Right lobe of liver (tissue), 6 donors: ENCODE measurements around the gene DUSP14. TPM values are rescaled to one million over a fixed set of nuclear protein-coding genes. Genes with fewer than 3 reads are reported as not detected.

ENCODE experiments used
- ATAC-seq, 4 donors: fragments of 200-7000 bp; cut with Tn5 transposase; one replicate each; pipeline ENCODE4 v1.9.1; 2020; ENCODE audit warnings: mild to moderate bottlenecking in 4 of 4, moderate library complexity in 4 of 4
- DNase-seq, 3 donors: peaks; one replicate each; pipeline ENCODE4 v3.0.0-alpha.2; 2020
- H3K27ac ChIP-seq, 3 donors: fragments of 200-600 bp; one replicate each; pipeline ENCODE4 v1.8.0; 2022
- H3K27me3 ChIP-seq, 2 donors: fragments of 200-600 bp; one replicate each; pipeline ENCODE4 v1.8.0; 2022
- H3K36me3 ChIP-seq, 4 donors: fragments of 200-600 bp; sonication (generic) in 1 of 4; one replicate each; pipeline versions ENCODE4 v1.5.1 to v1.8.0; 2017 to 2022; ENCODE audit warnings: control low read depth in 1 of 4
- H3K4me1 ChIP-seq, 4 donors: fragments of 200-600 bp; sonication (generic) in 1 of 4; one replicate each; pipeline versions ENCODE4 v1.5.1 to v1.8.0; 2017 to 2022; ENCODE audit warnings: control low read depth in 1 of 4
- H3K4me3 ChIP-seq, 3 donors: fragments of 200-600 bp; one replicate each; pipeline ENCODE4 v1.8.0; 2022
- H3K9me3 ChIP-seq, 4 donors: fragments of 200-600 bp; sonication (generic) in 1 of 4; one replicate each; pipeline versions ENCODE4 v1.5.1 to v1.8.0; 2017 to 2022; ENCODE audit warnings: control low read depth in 1 of 4
- CTCF ChIP-seq, 4 donors: fragments of 200-600 bp in 3 of 4; fragments of 450-650 bp in 1 of 4; IDR thresholded peaks; one replicate each; pipeline versions ENCODE4 v1.5.1 to v1.8.0; 2016 to 2022; ENCODE audit warnings: antibody characterized with exemption in 4 of 4, mild to moderate bottlenecking in 2 of 4
- POLR2A ChIP-seq: fragments of 450-650 bp; IDR thresholded peaks from one replicate; pipeline ENCODE4 v1.6.1; 2017; ENCODE audit warnings: antibody characterized with exemption, mild to moderate bottlenecking
- WGBS: methylation state at CpG from one replicate; pipeline ENCODE4 v1.1.6; 2018; ENCODE audit warnings: low coverage, low lambda C conversion rate; ENCODE audit not compliant: insufficient coverage; ENCODE audit errors: missing lambda C conversion rate; 5-methylcytosine and 5-hydroxymethylcytosine counted together
- intact Hi-C, 2 donors: fragments of 100-400 bp; cut with DNase I; formaldehyde crosslinking; loops; one replicate each; pipeline versions ENCODE4 v1.11.2 to v1.14.1; 2022
- total RNA-seq, 6 experiments: library from RNA; depleted of rRNA in 2 of 6; stranded (reverse); fragments of >200 nt in 2 of 6; fragmentation: NEBNext Ultra II Directional in 3 of 6; extraction: Animal tissue kit (Norgen Biotek cat#: 25700) in 3 of 6; gene quantifications; one replicate each; pipeline versions ENCODE4 v1.1.0 to v1.2.4, GENCODE V29; 2016 to 2023
- donor health status: DM: no; HTN: yes; CAD: no.
- donor health status: DM: no; HTN: no; CAD: no.
- donor health status: DM: no; HTN: no; CAD: no.
- donor health status: DM: no; HTN: yes; CAD: no.
- donor health status: DM: no; HTN: yes; CAD: no.

Gene DUSP14
- total RNA-seq, 6 experiments from 2014 or later = 10.6 to 21.2 (median 13.2) TPM

DNA sequence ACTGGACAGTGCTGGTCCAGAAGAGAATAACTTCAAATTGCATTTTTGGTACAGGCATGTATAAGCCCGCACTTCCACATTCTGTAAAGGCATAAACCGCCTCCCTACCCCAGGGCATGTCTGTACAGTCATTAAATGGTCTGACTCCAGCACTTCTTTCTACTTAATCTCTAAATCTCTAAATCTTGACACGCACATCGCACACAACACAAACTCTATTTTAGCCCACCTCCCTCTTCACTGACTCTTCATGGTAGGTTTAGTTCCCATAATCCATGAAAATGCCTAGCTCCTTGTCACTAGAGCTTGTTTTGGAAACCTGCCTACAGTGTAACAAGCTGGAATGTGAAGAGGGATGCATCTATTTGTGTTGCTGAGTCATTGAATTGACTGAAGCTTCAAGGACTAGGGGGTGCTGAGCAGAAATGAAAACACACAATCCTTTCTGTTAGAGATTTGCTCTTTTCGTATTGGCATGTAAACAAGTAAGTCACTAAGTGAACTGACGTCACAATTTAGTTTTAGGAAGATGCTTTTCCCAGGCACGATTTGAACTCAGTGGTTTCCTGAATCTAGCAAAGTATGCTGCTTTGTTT lies 1.6 kb upstream of the DUSP14 start:
- Histone ChIP-seq H3K4me3 (peak overlapping the region; percentile 72 to 88 (median 83)), H3K27me3 (no peaks in the 10 kb centered on the region), H3K9me3 (no peaks in the 10 kb centered on the region), H3K27ac (peak overlapping the region in 2 of 3 donors; percentile 82 to 88), H3K36me3 (no peaks in the 10 kb centered on the region), H3K4me1 (peaks cover 0 to 36% (median 10%) of the 10 kb centered on the region in 4 donors)
- 36% methylated on average over 7 of the region's 7 CpGs for WGBS
- DNase-seq (no peak), ATAC-seq (peak; percentile 42 to 66 (median 50))
- TF ChIP-seq CTCF (IDR thresholded peaks at IDR 0.05) (no peak), POLR2A (no peak)
- intact Hi-C loops = loop anchor here in 1 of 2 donors (10.0 kb wide), 1 partner anchor 73 kb away; no protein-coding TSS in a partner anchor

DNA sequence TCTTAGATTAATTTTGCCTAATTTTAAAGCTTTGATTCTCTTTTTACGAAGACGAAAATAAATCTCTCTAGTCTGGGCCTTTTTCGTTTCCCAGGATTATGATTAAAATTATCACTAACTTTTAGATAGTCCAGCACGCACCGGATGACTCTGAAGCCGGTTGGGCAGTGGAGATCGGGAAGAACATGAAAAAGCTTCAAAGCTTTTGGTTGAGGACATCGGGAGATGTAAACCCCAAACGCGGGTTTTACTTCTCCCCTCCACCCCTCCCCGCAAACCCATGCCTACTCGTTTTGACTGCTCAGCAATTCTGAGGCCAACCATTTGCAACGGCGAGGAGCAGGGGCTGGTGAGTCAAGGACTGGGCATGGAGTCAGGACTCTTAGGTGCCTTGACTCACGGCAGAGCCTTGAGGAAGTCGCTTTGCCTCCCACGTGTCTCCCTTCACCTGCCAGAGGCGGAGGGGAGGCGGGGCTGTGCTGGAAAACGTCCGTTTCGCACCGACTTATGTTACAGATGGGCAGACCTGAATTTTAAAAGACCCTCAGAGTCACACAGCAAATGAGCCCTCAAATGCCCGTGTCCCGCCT lies 989 bp upstream of the DUSP14 start:
- no peaks in the 10 kb centered on the region for H3K36me3 ChIP-seq
- peak overlapping the region; percentile 72 to 88 (median 83) for H3K4me3 ChIP-seq
- peaks cover 0 to 36% (median 10%) of the 10 kb centered on the region in 4 donors for H3K4me1 ChIP-seq
- intact Hi-C loops = loop anchor here in 1 of 2 donors (10.0 kb wide), 1 partner anchor 74 kb away; no protein-coding TSS in a partner anchor
- peak in 2 of 3 donors; percentile 59 to 64 for DNase-seq
- no peaks in the 10 kb centered on the region for H3K9me3 ChIP-seq
- TF ChIP-seq POLR2A (no peak), CTCF (IDR thresholded peaks at IDR 0.05) (no peak)
- 2% methylated on average over 21 of the region's 25 CpGs for WGBS
- H3K27me3 ChIP-seq = no peaks in the 10 kb centered on the region
- peak; percentile 29 to 58 (median 42) for ATAC-seq
- H3K27ac ChIP-seq = peak overlapping the region; percentile 82 to 90 (median 88)

DNA sequence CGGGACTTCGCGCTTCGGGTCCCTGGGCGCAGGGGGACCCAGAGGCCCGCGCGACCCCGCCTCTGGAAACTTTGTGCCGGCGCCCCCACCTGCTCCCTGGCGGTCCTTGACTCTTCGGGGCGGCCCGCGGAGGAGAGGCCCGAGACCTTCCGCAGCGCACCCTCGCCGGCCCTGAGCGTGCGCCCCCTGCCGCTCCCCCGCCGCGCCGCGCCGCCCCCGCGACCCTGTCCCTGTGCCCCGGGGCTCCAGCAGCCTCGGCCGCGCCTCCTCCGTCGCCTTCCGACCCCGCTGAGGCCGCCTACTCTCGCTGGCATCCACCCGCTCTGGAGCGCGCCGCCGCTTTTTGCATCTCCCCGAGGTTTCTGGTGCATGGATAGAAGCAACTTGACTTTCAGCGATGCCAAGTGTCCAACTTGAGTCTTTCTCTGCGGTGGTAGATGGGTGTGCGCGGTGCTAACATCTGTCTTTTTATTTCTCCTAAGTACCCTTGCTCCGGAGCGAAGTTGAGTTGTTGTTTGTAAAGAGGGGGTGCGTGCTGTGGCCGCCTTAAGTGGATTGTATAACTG lies 414 bp downstream of the DUSP14 start:
- Histone ChIP-seq H3K27me3 (no peaks in the 10 kb centered on the region), H3K36me3 (no peaks in the 10 kb centered on the region), H3K4me1 (peaks cover 0 to 42% (median 10%) of the 10 kb centered on the region in 4 donors), H3K4me3 (peak overlapping the region; percentile 71 to 83 (median 83)), H3K9me3 (no peaks in the 10 kb centered on the region), H3K27ac (peak overlapping the region; percentile 49 to 73 (median 63))
- TF ChIP-seq POLR2A (no peak), CTCF (IDR thresholded peaks at IDR 0.05) (peak in 2 of 4 donors; percentile 14 to 33)
- 2% methylated on average over 9 of the region's 56 CpGs for WGBS
- DNase-seq = peak; percentile 63 to 68 (median 65)
- ATAC-seq = peak; percentile 24 to 53 (median 47)
- intact Hi-C loops = no loop called here

GRCh38 chr17:37490638-37491614 lies 1.2 kb downstream of the DUSP14 start:
- H3K27me3 ChIP-seq = no peaks in the 10 kb centered on the region
- TF ChIP-seq CTCF (IDR thresholded peaks at IDR 0.05) = no peak
- TF ChIP-seq POLR2A = peak; percentile 9
- H3K4me1 ChIP-seq = peaks cover 0 to 43% (median 10%) of the 10 kb centered on the region in 4 donors
- no peak for DNase-seq
- H3K27ac ChIP-seq = peak overlapping the region; percentile 49 to 73 (median 63)
- H3K36me3 ChIP-seq = no peaks in the 10 kb centered on the region
- 13% methylated on average over 16 of the region's 24 CpGs for WGBS
- no peaks in the 10 kb centered on the region for H3K9me3 ChIP-seq
- peak in 2 of 4 donors; percentile 21 to 37 for ATAC-seq
- intact Hi-C loops = no loop called here
- peak overlapping the region; percentile 71 to 83 (median 83) for H3K4me3 ChIP-seq
